PC-3 (cell line): ENCODE results near the gene WDR72. TPM values are rescaled to one million over a fixed set of nuclear protein-coding genes. Genes with fewer than 3 reads are reported as not detected.
"Not testable (repeated sequence)": the region's sequence is repeated elsewhere in the genome, so short reads cannot be mapped to it uniquely, and the experiment has no call there.

Experiments used
- ATAC-seq: fragments of 200-7000 bp; cut with Tn5 transposase; 2 replicates; pipeline ENCODE4 v1.9.1; 2020; ENCODE audit warnings: mild to moderate bottlenecking, moderate library complexity
- BruUV-seq: library from RNA; stranded (reverse); fragments of 400-500 nt; replicated peaks from 2 replicates; lab custom pipeline; 2021; lab: Mats Ljungman, UMichigan
- CTCF ChIA-PET: fragments of 300-600 bp; sonication (Branson Sonifier 250); formaldehyde crosslinking; loops from one replicate; lab custom pipeline; 2022; ENCODE audit warnings: antibody characterized with exemption; lab: Charles Lee
- POLR2A ChIA-PET: fragments of 300-600 bp; sonication (Branson Sonifier 250); formaldehyde crosslinking; loops from one replicate; lab custom pipeline; 2022; ENCODE audit warnings: antibody characterized with exemption; ENCODE audit not compliant: unreplicated experiment; lab: Charles Lee
- DNase-seq: peaks from one replicate; pipeline ENCODE4 v3.0.0-alpha.2; 2015
- H2AFZ ChIP-seq: fragments of 300-600 bp; sonication (generic); 2 replicates; pipeline ENCODE4 v1.6.0; 2016; ENCODE audit warnings: antibody characterized with exemption, low read length
- H3F3A ChIP-seq: fragments of 300-600 bp; sonication (generic); one replicate; pipeline ENCODE4 v1.6.0; 2017; ENCODE audit warnings: antibody characterized with exemption, low read length, control low read depth, mild to moderate bottlenecking; ENCODE audit not compliant: unreplicated experiment
- H3K27ac ChIP-seq: fragments of 300-600 bp; sonication (generic); 2 replicates; pipeline ENCODE4 v1.5.1; 2016; ENCODE audit warnings: mild to moderate bottlenecking, low read length
- H3K27me3 ChIP-seq: fragments of 300-600 bp; sonication (generic); 2 replicates; pipeline ENCODE4 v1.6.1; 2016; ENCODE audit warnings: low read length, mixed read lengths
- H3K36me3 ChIP-seq: fragments of 300-600 bp; sonication (generic); 2 replicates; pipeline ENCODE4 v1.6.1; 2016; ENCODE audit warnings: low read depth, mixed run types, low read length, mixed read lengths
- H3K4me1 ChIP-seq: fragments of 300-600 bp; sonication (generic); 2 replicates; pipeline ENCODE4 v1.5.1; 2016; ENCODE audit warnings: low read length; ENCODE audit not compliant: insufficient read depth
- H3K4me2 ChIP-seq: fragments of 300-600 bp; sonication (generic); 2 replicates; pipeline ENCODE4 v1.6.0; 2016; ENCODE audit warnings: low read length
- H3K4me3 ChIP-seq: fragments of 300-600 bp; sonication (generic); 2 replicates; pipeline ENCODE4 v1.5.1; 2016; ENCODE audit warnings: mild to moderate bottlenecking, low read length, mixed read lengths
- H3K79me2 ChIP-seq: fragments of 300-600 bp; sonication (generic); 2 replicates; pipeline ENCODE4 v1.6.1; 2017; ENCODE audit warnings: low read length, mixed read lengths
- H3K9ac ChIP-seq: fragments of 300-600 bp; sonication (generic); 2 replicates; pipeline ENCODE4 v1.6.0; 2016; ENCODE audit warnings: mild to moderate bottlenecking, low read length
- H3K9me2 ChIP-seq: fragments of 300-600 bp; sonication (generic); replicated peaks from 2 replicates; pipeline ENCODE4 v1.6.1; 2016; ENCODE audit warnings: mixed run types, low read length, mixed read lengths
- H3K9me3 ChIP-seq: fragments of 300-600 bp; sonication (generic); 2 replicates; pipeline ENCODE4 v1.6.1; 2016; ENCODE audit warnings: low read length, mixed read lengths
- H4K20me1 ChIP-seq: fragments of 300-600 bp; sonication (generic); 2 replicates; pipeline ENCODE4 v1.6.1; 2016; ENCODE audit warnings: low read length, mixed read lengths
- CTCF ChIP-seq: fragments of 300-600 bp; sonication (generic); conservative IDR thresholded peaks from 2 replicates; pipeline ENCODE4 v1.5.1; 2017; ENCODE audit warnings: antibody characterized with exemption, low read depth, mild to moderate bottlenecking, low read length
- EZH2 ChIP-seq: fragments of 300-600 bp; sonication (generic); IDR thresholded peaks from one replicate; pipeline ENCODE4 v1.6.1; 2017; ENCODE audit warnings: antibody characterized with exemption, mild to moderate bottlenecking, low read length; ENCODE audit not compliant: unreplicated experiment
- EZH2phosphoT487 ChIP-seq: fragments of 300-600 bp; sonication (generic); IDR thresholded peaks from 2 replicates; pipeline ENCODE4 v1.6.1; 2018; ENCODE audit warnings: mild to moderate bottlenecking, antibody characterized with exemption, low read length, borderline replicate concordance
- intact Hi-C: fragments of 100-400 bp; cut with micrococcal nuclease; formaldehyde crosslinking; loops from 2 replicates; pipeline ENCODE4 v1.9.0; 2023
- total RNA-seq: library from RNA; depleted of rRNA; stranded (reverse); fragments of >200 nt; gene quantifications from 2 replicates; pipeline ENCODE4 v1.2.3, GENCODE V29; 2014

The WDR72 gene
- total RNA-seq, 1 experiment from 2014 or later: 5.9 TPM

GRCh38 chr15:53555226-53555625, 204.2 kb downstream of the WDR72 start:
- Histone ChIP-seq H3K27ac (no peak overlapping the region), H3K9me2 (no peaks in the 10 kb centered on the region), H3F3A (no peaks in the 10 kb centered on the region), H3K4me2 (no peak overlapping the region), H3K36me3 (no peaks in the 10 kb centered on the region), H3K27me3 (peaks cover 9% of the 10 kb centered on the region), H4K20me1 (no peaks in the 10 kb centered on the region), H3K4me1 (peaks cover 5% of the 10 kb centered on the region; the same call in 1 of the 2 replicates), H3K9me3 (no peaks in the 10 kb centered on the region), H3K4me3 (no peak overlapping the region), H3K79me2 (no peaks in the 10 kb centered on the region), H2AFZ (no peak overlapping the region), H3K9ac (no peak overlapping the region)
- no peak for TF ChIP-seq EZH2
- no peak for TF ChIP-seq CTCF
- no peak for TF ChIP-seq EZH2phosphoT487
- no TSS peak for BruUV-seq
- POLR2A ChIA-PET: no interaction called here
- intact Hi-C loops: no loop called here
- ATAC-seq (no peak), DNase-seq (no peak)
- CTCF ChIA-PET: no interaction called here

GRCh38 chr15:53549697-53550305, 209.7 kb downstream of the WDR72 start:
- Histone ChIP-seq H3K4me3 (no peak overlapping the region), H3K9me3 (no peaks in the 10 kb centered on the region), H2AFZ (no peak overlapping the region), H3K79me2 (no peaks in the 10 kb centered on the region), H4K20me1 (no peaks in the 10 kb centered on the region), H3K27ac (peak overlapping the region; percentile 76), H3K36me3 (no peaks in the 10 kb centered on the region), H3K9me2 (no peaks in the 10 kb centered on the region), H3K4me2 (peak overlapping the region; percentile 51), H3F3A (no peaks in the 10 kb centered on the region), H3K4me1 (peaks cover 11% of the 10 kb centered on the region; the same call in 1 of the 2 replicates), H3K27me3 (no peaks in the 10 kb centered on the region), H3K9ac (no peak overlapping the region)
- no TSS peak for BruUV-seq
- intact Hi-C loops: no loop called here
- no peak for TF ChIP-seq CTCF
- TF ChIP-seq EZH2: no peak
- TF ChIP-seq EZH2phosphoT487: no peak
- CTCF ChIA-PET: no interaction called here
- POLR2A ChIA-PET: no interaction called here
- peak; percentile 67 for DNase-seq
- ATAC-seq: no peak

GRCh38 chr15:53548236-53548635, 211.2 kb downstream of the WDR72 start:
- Histone ChIP-seq H3K9ac (no peak overlapping the region), H3K79me2 (no peaks in the 10 kb centered on the region), H3K9me2 (no peaks in the 10 kb centered on the region), H3K36me3 (no peaks in the 10 kb centered on the region), H3K4me3 (no peak overlapping the region), H3K27me3 (no peaks in the 10 kb centered on the region), H3F3A (no peaks in the 10 kb centered on the region), H3K27ac (no peak overlapping the region), H3K9me3 (no peaks in the 10 kb centered on the region), H2AFZ (no peak overlapping the region), H3K4me2 (no peak overlapping the region), H3K4me1 (peaks cover 11% of the 10 kb centered on the region; the same call in 1 of the 2 replicates), H4K20me1 (no peaks in the 10 kb centered on the region)
- CTCF ChIA-PET: no interaction called here
- POLR2A ChIA-PET: no interaction called here
- no TSS peak for BruUV-seq
- TF ChIP-seq EZH2phosphoT487: no peak
- TF ChIP-seq CTCF: no peak
- no peak for TF ChIP-seq EZH2
- ATAC-seq (no peak), DNase-seq (peak; percentile 49)
- intact Hi-C loops: no loop called here

DNA sequence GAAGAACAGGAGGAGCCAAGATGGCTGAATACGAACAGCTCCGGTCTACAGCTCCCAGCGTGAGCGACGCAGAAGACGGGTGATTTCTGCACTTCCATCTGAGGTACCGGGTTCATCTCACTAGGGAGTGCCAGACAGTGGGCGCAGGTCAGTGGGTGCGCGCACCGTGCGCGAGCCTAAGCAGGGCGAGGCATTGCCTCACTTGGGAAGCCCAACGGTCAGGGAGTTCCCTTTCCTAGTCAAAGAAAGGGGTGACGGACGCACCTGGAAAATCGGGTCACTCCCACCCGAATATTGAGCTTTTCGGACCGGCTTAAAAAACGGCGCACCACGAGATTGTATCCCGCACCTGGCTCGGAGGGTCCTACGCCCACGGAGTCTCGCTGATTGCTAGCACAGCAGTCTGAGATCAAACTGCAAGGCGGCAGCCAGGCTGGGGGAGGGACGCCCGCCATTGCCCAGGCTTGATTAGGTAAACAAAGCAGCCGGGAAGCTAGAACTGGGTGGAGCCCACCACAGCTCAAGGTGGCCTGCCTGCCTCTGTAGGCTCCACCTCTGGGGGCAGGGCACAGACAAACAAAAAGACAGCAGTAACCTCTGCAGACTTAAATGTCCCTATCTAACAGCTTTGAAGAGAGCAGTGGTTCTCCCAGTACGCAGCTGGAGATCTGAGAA, 218.7 kb downstream of the WDR72 start:
- H3K9me3 ChIP-seq, intact Hi-C loops, H4K20me1 ChIP-seq, H3K9me2 ChIP-seq, CTCF ChIA-PET, H3K27me3 ChIP-seq, POLR2A ChIA-PET, H3K36me3 ChIP-seq, H2AFZ ChIP-seq, H3F3A ChIP-seq, DNase-seq, ATAC-seq, BruUV-seq: not testable (repeated sequence)
- peaks cover 19% of the 10 kb centered on the region for H3K79me2 ChIP-seq
- peaks cover 22% of the 10 kb centered on the region for H3K4me1 ChIP-seq
- H3K9ac ChIP-seq: peak overlapping the region; percentile 59; the same call in 1 of the 2 replicates
- H3K4me3 ChIP-seq: peak overlapping the region; percentile 57
- peak overlapping the region; percentile 41 for H3K4me2 ChIP-seq
- peak overlapping the region; percentile 57 for H3K27ac ChIP-seq
